Dermis microvascular lymphatic vessel endothelial cell (primary cell): Measurements from ENCODE around the gene RO60. TPM values are rescaled to one million over a fixed set of nuclear protein-coding genes. Genes with fewer than 3 reads are reported as not detected.

Source experiments
- DNase-seq, 2 donors: peaks; one replicate each; pipeline versions ENCODE4 v3.0.0 to v3.0.0-alpha.2; 2010; ENCODE audit warnings: low read depth in 2 of 2
- total RNA-seq: library from RNA; depleted of rRNA; stranded (reverse); fragments of >200 nt; gene quantifications from 2 replicates; pipeline ENCODE4 v1.2.1, GENCODE V29; 2014

Gene RO60
- total RNA-seq, 1 donor from 2014 or later: 147 TPM

DNA sequence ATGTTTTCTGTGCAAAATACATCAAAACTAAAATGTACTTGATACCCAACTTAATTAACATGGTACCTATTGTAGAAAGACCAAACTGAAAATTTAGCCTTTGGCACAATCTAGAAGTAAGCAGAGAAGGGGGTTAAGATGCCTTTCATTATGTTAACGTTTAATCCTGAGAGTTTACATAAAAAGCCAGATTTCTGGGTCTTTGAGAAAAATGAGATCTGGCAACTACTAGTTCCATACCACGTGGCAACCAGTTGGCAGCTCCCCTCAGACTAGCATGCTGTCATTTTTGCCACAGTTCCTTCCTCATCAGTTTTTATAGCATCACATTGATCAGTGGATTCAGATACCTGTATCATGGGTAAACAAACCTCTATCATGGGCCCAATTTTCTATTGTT lies 1.5 kb downstream of the RO60 start:
- DNase-seq: peak; percentile 22 to 39

DNA sequence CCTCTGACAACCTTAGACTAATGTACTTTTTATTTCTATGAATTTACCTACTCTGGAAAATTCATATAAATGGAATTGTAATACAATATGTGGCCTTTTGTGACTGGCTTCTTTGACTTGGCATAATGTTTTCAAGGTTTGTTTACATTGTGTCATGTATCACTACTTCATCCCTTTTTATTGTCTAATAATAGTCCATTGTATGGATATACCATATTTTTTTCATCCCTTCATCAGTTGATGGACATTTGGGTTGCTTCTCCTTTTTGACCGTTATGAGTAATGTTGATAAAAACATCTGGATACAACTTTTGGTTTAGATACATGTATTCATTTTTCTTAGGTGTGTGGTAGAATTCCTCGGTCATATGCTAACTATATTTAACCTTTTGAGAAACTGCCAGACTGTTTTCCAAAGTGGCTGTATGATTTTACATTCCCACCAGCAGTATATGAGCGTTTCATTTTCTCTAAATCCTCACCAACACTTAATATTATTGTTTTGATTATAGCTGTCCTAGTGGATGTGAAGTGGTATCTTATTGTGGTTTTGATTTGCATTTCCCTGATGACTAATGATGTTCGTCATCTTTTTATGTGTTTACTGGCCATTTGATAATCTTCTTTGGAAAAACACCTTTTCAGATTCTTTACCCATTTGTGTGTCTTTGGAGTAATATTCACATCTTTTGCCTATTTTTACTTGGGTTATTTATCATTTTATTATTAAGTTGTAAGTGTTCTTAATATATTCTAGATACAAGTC lies 3.5 kb downstream of the RO60 start:
- DNase-seq: no peak

DNA sequence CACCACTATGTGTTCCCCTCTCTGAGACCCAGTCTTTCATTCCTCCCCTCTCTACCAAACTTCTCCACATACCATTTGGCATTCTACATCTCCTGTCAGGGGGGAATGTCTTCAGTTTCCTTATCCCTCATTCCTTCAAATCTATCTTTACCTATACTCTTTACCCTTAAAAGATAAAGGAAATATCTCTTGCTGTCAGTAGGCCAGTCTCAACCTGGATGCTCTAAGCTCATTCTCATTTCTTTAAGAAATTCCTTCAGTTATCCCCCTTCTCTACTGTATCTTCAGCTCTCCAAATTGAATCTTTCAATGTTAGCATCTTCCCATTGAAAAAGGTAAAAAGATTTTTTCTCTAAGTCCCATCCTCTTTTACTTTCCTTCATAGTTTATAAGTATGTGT lies 6.5 kb downstream of the RO60 start:
- no peak for DNase-seq

DNA sequence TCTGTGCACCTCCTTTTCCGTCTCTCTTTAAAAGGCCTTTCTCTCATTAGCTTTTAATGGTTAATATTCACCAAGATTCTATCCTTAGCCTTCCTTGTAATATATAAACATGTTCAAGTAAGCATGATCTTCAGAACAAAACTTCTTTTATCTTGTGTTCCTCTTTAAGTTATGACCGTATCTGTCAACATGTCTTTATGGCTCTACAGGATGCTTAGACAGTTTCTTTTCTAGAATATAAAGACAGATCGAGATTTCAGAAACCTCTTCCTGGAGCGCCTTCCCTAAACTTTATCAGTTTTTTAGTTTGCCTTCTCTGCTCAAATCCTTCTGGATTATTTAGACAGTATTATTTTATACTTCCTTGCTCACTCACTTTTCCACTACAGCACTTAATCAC lies 7.2 kb downstream of the RO60 start:
- DNase-seq: no peak

DNA sequence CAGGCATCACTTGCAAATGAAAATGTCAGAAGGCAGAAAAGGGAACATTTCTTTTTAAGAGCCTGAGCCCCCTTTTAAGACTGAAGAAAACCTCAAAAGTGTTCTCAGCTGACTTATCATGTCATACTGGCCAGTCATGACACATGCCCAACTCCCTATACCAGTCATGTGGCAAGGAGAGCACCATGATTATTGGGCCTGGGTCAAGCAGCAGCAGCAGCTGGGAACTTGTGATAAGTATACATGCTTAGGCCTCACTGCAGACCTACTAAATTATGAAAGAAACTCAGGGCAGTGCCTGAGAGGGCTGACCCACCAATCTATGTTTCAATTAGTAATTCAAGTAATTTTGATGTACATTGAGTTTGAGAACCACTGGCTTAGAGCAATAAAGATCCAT lies 8.6 kb downstream of the RO60 start:
- DNase-seq: no peak

DNA sequence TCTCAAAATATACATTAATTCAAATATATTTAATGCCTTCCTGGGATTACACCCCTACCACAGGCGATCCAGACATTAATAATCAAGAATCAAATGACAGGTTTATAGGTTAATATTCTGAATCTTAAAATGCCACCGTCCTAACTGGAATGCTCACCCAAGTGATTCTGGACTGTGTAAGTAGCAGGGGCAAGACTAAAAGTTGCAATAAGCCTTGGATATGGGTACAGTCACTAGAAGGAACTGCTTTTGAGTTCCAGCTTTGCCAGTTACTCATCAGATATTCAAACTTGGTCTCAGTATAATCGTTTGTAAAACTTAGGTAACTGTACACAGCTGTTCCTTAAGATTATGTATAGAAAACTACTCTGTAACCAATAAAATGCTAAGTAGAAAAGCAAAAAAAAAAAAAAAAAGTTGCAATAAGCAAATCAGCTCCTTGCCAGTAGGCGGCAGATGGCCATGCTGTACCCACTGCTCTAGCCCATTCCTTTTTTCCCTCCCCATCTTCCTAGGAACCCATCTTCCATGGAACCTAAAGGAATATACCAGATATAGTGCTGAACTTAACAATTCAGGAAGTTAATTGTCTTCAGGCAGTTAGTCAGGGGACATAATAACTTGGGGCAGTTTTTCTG lies 10.5 kb downstream of the RO60 start:
- DNase-seq: peak in 1 of 2 donors; percentile 12

DNA sequence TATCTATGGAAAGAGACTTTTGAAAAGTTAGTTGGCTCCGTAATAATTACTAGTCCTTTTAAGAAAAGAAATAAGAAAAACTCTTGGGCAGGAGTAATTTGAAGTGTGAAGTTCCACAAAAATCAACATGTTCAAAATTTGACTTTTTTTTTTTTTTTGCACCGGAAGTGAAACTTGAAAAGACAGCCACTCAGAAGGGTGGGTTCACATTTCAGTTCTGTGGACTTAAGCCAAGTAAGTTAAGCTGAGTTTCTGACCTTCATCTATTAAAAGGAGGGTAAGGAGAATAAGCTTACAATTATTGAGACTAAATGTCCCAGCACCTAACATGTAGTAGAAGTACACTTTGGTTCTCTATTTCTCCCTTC lies 11.0 kb downstream of the RO60 start:
- no peak for DNase-seq

DNA sequence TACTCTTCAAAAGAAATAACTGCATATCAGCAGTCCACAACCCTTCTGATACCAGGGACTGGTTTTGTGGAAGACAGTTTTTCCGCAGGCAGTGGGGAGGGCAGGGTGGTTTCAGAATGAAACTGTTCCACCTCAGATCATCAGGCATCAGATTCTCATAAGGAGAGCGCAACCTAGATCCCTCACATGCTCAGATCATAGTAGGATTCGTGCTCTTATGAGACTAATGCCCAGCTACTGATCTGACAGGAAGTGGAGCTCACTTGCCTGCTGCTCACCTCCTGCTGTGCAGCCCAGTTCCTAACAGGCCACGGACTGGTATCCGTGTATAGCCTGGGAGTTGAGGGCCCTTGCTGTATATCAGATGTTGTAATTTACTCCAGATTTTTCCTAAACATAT lies 11.5 kb downstream of the RO60 start:
- peak in 1 of 2 donors; percentile 12 for DNase-seq

DNA sequence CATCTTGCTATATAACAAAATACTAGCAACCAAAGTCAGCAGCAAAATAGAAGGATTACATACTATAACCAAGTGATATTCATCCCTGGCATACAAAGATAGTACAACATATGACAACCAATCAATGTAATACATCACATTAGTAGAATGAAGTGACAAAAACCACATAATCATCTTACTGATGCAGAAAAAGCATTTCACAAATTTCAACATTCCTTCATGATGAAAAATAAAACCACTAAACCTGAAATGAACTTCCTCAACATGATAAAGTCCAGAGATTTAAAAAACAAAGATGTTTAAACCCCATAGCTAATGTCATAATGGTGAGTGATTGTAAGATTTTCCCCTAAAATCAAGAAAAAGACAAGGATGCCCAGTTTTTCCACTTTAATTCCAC lies 18.6 kb downstream of the RO60 start:
- DNase-seq: no peak

DNA sequence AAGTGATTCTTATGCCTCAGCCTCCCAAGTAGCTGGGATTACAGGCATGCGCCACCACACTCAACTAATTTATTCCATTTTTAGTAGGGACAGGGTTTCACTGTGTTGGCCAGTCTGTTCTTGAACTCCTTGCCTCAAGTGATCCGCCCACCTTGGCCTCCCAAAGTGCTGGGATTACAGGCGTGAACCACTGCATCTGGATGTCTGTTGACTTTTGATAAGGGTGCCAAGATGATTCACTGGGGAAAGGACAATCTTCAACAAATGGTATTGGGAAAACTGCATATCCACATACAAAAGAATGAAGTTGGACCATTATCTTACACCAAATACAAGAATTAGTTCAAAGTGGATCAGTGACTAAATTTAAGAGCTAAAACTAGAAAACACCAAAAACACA lies 19.8 kb downstream of the RO60 start:
- DNase-seq: no peak

DNA sequence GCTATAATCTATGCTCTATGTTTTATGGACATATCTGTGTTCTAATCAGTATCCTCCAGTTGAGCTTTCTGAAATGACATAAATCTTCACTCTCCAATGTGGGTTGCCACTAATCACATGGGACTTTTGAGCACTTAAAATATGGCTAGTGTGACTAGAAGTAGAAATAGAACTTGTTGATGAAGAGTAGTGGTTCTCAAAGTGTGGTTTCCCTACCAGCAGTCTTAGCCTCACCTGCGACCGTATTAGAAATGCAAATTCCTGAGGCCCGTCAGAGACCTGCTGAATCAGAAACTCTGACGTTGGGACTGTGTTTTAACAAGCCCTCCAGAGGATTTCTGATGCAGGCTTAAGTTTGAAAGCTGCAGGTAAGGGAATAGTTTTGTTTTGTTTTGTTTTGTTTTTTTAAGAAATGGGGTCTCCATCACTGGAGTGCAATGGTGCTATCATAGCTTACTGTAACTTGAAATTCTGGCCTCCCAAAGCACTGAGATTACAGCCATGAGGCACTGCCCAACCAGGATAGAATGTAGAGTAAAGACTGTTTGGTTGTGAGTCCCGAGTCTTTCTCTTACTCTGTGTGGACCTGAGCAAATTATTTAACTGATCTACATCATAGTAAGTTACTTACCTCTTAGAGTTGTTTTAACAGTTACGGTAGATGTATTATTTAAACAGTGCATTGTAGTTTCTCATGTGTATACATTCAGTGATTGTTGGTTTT lies 24.1 kb downstream of the RO60 start:
- DNase-seq: no peak

DNA sequence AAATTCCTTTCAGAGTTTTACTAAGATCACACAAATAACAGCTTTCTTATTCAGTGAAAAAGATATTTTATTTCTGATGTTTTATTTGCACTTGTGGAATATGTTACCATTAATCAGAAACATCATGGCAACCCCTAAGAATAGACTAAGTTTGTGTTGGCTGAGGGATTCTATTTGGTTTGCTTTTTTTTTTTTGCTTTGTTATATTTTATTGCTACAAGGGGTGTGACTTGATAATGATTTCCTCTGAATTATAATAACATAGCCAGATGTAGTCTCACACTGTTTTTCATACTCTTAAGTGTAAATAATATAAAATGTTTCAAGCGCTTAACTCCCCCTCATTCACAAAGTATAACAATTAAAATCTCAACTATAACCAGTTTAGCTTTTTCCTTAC lies 25.9 kb downstream of the RO60 start:
- DNase-seq: peak; percentile 43 to 55

DNA sequence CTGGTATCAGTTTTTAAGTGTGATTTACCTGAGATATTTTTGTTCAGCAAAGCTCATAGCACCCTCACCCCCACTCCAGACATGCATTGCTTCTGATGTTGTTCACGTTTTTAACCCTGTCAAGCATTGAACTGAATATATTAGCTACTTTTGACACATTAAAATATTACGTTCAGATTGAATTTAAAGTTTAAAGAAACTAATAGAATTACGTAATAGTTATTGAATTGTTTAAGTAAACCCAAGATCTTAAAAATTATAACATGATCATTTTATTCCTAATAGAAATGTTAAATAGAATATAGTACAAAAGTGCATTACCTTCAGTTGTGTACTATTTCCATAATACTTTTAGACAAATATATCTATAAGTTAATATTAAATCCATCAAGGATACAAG lies 26.9 kb downstream of the RO60 start:
- DNase-seq: no peak

DNA sequence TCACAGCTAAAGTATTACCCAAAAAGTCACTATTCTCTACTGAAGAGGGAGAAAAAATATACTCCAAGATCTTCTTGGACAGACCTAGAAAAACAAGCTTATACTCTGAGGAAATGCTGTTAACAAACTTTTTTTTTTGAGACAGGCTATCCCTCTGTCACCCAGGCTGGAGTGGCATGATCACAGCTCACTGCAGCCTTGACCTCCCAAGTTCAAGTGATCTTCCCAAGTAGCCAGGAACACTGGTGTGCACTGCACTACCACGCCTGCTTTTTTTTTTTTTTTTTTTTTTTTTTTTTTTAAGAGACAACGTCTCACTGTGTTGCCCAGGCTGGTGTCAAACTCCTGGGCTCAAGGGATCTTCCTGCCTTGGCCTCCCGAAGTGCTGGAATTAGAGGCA lies 28.5 kb downstream of the RO60 start:
- DNase-seq: no peak

DNA sequence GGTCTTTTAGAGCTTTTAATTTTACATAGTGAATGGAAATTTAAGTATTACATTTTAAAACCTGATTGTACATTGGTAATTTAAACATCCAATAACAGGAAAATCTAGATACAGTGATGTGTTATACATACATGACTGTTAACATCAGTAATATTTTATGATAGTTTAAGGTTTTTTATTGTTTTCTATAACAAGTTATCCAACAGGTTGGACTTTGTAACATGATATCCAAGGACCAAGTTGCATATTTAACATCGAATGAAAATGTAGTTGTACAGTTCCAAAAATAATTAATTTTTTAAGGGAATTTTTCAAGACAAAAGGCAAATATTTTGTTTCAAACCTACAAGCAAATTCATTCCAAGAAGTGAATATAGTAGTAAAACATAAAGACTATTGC lies 31.5 kb downstream of the RO60 start:
- DNase-seq: no peak

DNA sequence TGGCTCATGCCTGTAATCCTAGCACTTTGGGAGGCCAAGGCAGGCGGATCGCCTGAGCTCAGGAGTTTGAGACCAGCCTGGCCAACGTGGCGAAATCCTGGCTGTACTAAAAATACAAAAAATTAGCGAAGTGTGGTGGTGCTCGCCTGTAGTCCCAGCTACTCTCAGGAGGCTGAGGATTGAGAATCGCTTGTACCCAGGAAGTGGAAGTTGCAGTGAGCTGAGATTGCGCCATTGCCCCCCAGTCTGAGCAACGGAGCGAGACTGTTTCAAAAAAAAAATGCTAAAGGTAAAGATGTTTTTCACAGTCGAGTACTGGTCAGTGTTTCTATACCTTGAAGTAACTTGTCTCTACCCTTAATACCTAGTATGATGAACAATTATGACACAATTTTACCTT lies 34.7 kb downstream of the RO60 start:
- DNase-seq: no peak

DNA sequence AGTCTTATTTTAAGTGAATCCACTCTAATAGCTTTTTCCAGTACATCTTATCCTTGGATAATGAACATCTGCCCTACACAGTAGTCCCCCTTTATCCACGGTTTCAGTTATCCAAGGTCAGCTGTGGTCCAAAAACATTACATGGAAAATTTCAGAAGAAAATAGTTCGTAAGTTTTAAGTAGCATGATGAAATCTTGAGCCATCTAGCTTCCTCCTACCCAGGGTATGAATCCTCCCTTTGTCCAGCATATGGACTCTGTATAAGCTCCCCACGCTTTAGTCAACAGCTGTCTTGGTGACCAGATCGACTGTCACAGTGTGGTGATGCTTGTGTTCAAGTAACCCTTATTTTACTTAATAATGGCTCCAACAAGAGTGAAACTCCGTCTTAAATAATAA lies 43.2 kb downstream of the RO60 start:
- DNase-seq: no peak

DNA sequence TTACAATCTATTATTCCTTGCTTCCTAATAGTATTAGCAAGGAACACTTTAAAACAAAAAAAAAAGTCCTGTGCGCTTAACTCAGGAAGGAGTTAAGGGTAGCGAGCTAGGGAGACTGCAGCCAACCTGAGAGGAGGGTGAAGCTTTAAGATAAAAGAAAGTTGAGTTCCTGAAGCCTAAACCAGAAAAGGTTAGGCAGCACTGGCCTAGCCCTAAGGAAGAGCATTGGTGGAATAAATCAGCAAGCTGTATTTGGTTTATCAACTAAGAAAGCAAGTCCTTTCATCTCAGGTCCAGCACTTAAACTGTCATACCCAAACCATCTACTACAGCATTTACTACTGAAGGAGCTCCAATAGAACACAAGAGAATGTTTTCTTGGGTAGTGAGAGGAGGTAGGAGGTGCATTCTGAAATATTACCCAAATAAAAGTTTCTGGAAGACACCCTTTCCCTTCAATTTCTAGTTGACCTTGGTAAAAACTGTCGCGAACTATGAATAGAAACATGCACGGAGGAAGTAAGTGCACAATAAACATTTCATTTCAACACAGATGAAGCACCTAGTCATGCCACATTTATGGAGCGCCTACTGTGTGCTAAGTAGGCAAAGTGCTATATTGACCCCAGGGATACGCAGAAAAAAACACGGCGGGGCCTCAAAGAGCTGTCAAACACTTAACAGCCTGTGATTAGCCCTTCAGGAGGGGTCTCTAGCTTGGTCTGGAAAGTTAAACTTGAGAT lies 44.5 kb downstream of the RO60 start:
- peak in 1 of 2 donors; percentile 7 for DNase-seq

DNA sequence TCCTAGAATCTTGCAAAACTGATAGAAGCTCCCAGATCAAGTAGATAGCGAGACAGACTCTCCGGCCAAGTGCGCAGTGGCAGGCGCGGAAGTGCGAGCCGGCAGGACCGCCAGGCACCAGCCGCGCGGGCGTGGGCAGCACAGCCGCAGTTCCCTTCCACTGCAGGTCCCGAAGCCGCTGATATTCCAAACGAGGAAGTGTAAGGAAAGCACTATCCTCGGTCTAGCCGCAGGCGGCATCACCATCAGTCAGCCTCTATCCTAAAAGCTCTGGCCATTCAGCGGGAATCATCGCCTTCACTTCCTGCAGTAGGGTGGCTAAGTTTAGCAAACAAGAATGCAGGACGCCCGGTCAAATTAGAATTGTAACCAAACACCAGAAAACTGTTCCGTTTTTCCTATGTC lies 45.1 kb downstream of the RO60 start:
- peak in 1 of 2 donors; percentile 67 for DNase-seq

DNA sequence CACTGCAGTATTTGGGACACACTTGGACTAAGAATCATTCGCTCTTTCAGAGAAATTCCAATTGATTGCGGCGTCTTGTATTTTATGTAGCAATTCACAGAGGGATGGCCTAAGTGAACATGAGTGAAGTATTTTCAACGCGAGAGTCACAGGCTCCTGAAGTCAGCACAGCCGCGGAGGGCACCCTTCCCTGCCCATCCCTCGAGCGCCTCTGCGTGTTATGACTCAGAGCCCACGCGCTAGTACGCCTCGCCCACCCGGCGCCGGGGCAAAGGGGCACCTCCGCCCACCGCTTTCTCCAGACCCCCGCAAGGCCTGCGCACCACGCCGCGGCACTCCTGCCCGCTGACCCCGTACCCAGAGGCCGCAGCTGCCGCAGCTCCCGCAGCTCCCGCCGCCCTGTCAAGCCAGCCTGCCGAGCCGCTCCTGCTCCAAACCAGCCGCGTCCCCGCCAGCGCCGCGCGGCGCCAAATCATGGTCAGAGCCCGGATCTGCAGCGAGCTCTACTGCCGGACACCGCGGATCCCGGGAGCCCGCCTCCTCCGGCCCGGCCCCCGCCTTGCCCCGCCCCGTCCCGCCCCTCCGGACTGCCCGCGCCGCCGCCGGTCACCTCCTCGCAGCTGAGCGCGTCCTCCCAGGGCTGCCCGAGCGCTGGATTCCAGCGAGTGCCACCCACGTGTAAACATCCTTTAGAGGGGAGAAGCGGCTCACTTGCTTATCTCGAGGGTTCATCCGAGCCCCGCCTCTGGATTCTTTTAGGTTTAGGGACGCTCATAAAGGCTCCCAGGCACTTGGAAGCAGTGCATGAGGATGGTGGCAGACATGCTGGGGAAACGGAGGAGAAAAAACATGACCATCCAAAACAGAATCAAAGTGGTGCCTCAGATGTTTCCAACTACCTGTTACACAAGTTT lies 45.8 kb downstream of the RO60 start, which contains the start of gene GLRX2:
TSS of gene GLRX2 (minus strand) at position 508 of the 914 bp plus-strand sequence. CDS start at position 476, 32 bp downstream.
- DNase-seq: peak; percentile 51 to 89

DNA sequence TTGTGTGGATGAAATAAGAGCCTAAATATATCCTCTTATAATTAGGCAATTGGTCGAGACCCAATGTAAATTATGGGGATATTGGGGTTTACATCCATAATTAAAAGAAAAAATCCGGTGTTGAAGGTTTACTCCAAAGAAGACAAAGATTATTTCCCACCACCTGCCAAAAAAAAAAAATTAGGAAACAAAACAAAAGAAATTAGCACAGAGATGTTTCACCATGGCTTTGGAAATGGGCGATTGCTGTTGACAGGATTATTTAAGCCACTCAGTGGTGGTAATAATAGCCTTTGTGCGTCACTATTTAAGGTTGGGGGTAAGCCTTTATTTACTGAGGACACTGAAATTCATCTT lies 46.4 kb downstream of the RO60 start:
- DNase-seq: no peak
